Measurements from ENCODE around the gene ITM2B.

GRCh38 chr13:48232420-48233045, 473 bp upstream of the ITM2B start:
- TF ChIP-seq CTCF (optimal IDR thresholded peaks at IDR 0.05 in 1 of 3, IDR thresholded peaks at IDR 0.05 in 1 of 3, conservative IDR thresholded peaks at IDR 0.05 in 1 of 3; ENCODE audit: extremely low read depth in 1 of 3, insufficient read depth in 2 of 3, low read length in 3 of 3) (no peak), EZH2 (IDR thresholded peaks at IDR 0.05; ENCODE audit: low read length) (no peak)
